Measurements from ENCODE around the gene GRXCR1. TPM values are rescaled to one million over a fixed set of nuclear protein-coding genes. Genes with fewer than 3 reads are reported as not detected.

GRXCR1 gene
- total RNA-seq, 1 experiment from 2014 or later, result not detected

DNA sequence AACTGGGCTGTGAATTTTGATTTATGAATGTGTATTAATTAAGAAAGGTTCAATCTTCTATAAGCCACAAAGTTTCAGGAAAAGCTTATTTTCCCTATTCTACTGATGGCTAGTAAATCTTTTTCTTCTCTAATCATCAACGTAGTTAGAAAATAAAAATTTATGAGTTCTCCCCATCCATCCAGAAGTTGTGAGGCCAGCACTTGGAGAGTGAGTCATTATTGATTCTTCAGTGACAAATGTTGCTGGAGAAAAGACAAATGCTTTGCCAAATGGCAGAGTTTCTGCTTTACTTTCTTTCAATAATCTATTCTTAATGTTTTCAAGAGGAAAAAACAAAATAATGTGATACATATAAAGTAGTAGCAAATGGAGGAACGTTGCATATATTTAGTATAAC is 11.3 kb upstream of the GRXCR1 start:
- DNase-seq, result no peak
- Mint-ChIP-seq H3K9me3 (ENCODE audit: unreplicated experiment) (peaks cover 9% of the 10 kb centered on the region), H3K4me3 (ENCODE audit: unreplicated experiment) (no peak overlapping the region), H3K27me3 (ENCODE audit: insufficient read depth, unreplicated experiment) (peaks cover 2% of the 10 kb centered on the region), H3K27ac (ENCODE audit: unreplicated experiment) (no peak overlapping the region), H3K36me3 (ENCODE audit: insufficient read depth, unreplicated experiment) (no peaks in the 10 kb centered on the region), H3K4me1 (ENCODE audit: low read depth, unreplicated experiment) (no peaks in the 10 kb centered on the region)
- Histone ChIP-seq H3K4me1 (no peaks in the 10 kb centered on the region), H3K9me3 (no peaks in the 10 kb centered on the region; the same call in 1 of the 2 replicates), H3K4me3 (ENCODE audit: low read depth, low read length) (no peak overlapping the region), H3K27me3 (replicated peaks; ENCODE audit: control insufficient read depth, insufficient read depth, low read length) (no peaks in the 10 kb centered on the region), H3K36me3 (ENCODE audit: control insufficient read depth, insufficient read depth, low read length) (no peaks in the 10 kb centered on the region)
- ChIA-PET CTCF (interaction anchor here (0.5 kb wide), 1 partner anchor 310 kb away, joined by 4 read pairs; no protein-coding TSS in a partner anchor), POLR2A (no interaction called here)
- BruUV-seq (replicated peaks), result no TSS peak
- TF ChIP-seq, protein P1, sequence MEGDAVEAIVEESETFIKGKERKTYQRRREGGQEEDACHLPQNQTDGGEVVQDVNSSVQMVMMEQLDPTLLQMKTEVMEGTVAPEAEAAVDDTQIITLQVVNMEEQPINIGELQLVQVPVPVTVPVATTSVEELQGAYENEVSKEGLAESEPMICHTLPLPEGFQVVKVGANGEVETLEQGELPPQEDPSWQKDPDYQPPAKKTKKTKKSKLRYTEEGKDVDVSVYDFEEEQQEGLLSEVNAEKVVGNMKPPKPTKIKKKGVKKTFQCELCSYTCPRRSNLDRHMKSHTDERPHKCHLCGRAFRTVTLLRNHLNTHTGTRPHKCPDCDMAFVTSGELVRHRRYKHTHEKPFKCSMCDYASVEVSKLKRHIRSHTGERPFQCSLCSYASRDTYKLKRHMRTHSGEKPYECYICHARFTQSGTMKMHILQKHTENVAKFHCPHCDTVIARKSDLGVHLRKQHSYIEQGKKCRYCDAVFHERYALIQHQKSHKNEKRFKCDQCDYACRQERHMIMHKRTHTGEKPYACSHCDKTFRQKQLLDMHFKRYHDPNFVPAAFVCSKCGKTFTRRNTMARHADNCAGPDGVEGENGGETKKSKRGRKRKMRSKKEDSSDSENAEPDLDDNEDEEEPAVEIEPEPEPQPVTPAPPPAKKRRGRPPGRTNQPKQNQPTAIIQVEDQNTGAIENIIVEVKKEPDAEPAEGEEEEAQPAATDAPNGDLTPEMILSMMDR (IDR thresholded peaks at IDR 0.05; ENCODE audit: insufficient read depth in 1 of 2, low read depth in 1 of 2, low read length in 1 of 2, severe bottlenecking in 1 of 2, unreplicated experiment in 1 of 2), result no peak
- intact Hi-C loops (cut with micrococcal nuclease; ENCODE audit: unreplicated experiment), result no loop called here

DNA sequence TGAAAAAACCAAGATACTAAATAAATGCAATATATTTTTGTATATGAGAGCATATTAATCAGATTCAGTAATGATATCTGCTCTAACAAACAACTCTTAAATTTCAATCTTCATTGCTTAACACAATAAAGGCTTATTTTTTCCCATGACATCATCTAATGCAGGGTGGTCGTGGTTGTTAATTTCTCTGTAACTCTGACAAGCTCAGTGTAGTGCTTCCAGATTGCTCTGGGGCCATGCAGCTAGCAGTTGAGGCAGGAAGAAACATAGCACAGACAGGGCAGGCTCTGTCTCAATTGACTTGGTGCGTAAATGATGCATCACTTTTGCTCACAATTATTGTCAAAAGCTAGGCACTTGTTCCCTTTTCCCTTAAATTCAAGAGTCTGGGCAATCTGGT is 869 bp upstream of the GRXCR1 start:
- Histone ChIP-seq H3K9me3 (no peaks in the 10 kb centered on the region), H3K4me1 (no peaks in the 10 kb centered on the region), H3K27me3 (replicated peaks; ENCODE audit: control insufficient read depth, insufficient read depth, low read length) (no peaks in the 10 kb centered on the region), H3K4me3 (ENCODE audit: low read depth, low read length) (no peak overlapping the region), H3K36me3 (ENCODE audit: control insufficient read depth, insufficient read depth, low read length) (no peaks in the 10 kb centered on the region)
- intact Hi-C loops (cut with micrococcal nuclease; ENCODE audit: unreplicated experiment), result no loop called here
- Mint-ChIP-seq H3K4me1 (ENCODE audit: low read depth, unreplicated experiment) (no peaks in the 10 kb centered on the region), H3K27me3 (ENCODE audit: insufficient read depth, unreplicated experiment) (peaks cover 12% of the 10 kb centered on the region), H3K27ac (ENCODE audit: unreplicated experiment) (no peak overlapping the region), H3K36me3 (ENCODE audit: insufficient read depth, unreplicated experiment) (no peaks in the 10 kb centered on the region), H3K9me3 (ENCODE audit: unreplicated experiment) (peaks cover 5% of the 10 kb centered on the region), H3K4me3 (ENCODE audit: unreplicated experiment) (no peak overlapping the region)
- TF ChIP-seq, protein P1 (IDR thresholded peaks at IDR 0.05; ENCODE audit: insufficient read depth in 1 of 2, low read depth in 1 of 2, low read length in 1 of 2, severe bottlenecking in 1 of 2, unreplicated experiment in 1 of 2), result no peak
- no TSS peak for BruUV-seq (replicated peaks)
- no peak for DNase-seq
- POLR2A ChIA-PET, result no interaction called here
- CTCF ChIA-PET, result no interaction called here

DNA sequence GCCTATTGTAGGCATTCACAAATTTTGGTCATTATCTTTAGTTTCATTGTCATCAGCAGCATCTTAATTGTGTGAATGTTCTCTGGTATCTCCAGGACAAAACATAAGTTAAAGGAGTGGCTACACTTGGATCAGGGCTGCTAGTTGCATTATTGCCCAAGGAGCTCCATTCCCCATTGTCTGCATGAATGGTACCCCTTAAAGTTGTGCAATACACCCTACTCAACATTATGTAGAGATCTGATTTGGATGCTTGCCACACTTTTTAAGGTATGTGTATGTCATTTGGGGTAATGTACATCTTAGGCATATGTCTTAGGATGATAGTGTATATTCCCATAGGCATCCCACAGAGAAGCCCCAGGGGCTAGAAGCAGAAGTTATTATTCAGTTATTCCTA is 2.9 kb downstream of the GRXCR1 start:
- no peak for DNase-seq
- H3K27me3 ChIP-seq (replicated peaks; ENCODE audit: control insufficient read depth, insufficient read depth, low read length), result no peaks in the 10 kb centered on the region
- BruUV-seq (replicated peaks), result no TSS peak
- ChIA-PET CTCF (no interaction called here), POLR2A (no interaction called here)
- H3K4me3 Mint-ChIP-seq (ENCODE audit: unreplicated experiment), result no peak overlapping the region
- no peak overlapping the region for H3K27ac Mint-ChIP-seq (ENCODE audit: unreplicated experiment)
- intact Hi-C loops (cut with micrococcal nuclease; ENCODE audit: unreplicated experiment), result no loop called here
- no peaks in the 10 kb centered on the region for H3K36me3 ChIP-seq (ENCODE audit: control insufficient read depth, insufficient read depth, low read length)
- H3K4me1 ChIP-seq, result no peaks in the 10 kb centered on the region
- H3K4me1 Mint-ChIP-seq (ENCODE audit: low read depth, unreplicated experiment), result no peaks in the 10 kb centered on the region
- H3K9me3 Mint-ChIP-seq (ENCODE audit: unreplicated experiment), result no peaks in the 10 kb centered on the region
- no peaks in the 10 kb centered on the region for H3K9me3 ChIP-seq
- H3K36me3 Mint-ChIP-seq (ENCODE audit: insufficient read depth, unreplicated experiment), result no peaks in the 10 kb centered on the region
- H3K4me3 ChIP-seq (ENCODE audit: low read depth, low read length), result no peak overlapping the region
- TF ChIP-seq, protein P1 (IDR thresholded peaks at IDR 0.05; ENCODE audit: insufficient read depth in 1 of 2, low read depth in 1 of 2, low read length in 1 of 2, severe bottlenecking in 1 of 2, unreplicated experiment in 1 of 2), result no peak
- peaks cover 12% of the 10 kb centered on the region for H3K27me3 Mint-ChIP-seq (ENCODE audit: insufficient read depth, unreplicated experiment)
